Measurements from ENCODE around the gene TK2. TPM values are rescaled to one million over a fixed set of nuclear protein-coding genes. Genes with fewer than 3 reads are reported as not detected.

Gene TK2
- total RNA-seq, 1 donor from 2014 or later: 13.1 TPM

DNA sequence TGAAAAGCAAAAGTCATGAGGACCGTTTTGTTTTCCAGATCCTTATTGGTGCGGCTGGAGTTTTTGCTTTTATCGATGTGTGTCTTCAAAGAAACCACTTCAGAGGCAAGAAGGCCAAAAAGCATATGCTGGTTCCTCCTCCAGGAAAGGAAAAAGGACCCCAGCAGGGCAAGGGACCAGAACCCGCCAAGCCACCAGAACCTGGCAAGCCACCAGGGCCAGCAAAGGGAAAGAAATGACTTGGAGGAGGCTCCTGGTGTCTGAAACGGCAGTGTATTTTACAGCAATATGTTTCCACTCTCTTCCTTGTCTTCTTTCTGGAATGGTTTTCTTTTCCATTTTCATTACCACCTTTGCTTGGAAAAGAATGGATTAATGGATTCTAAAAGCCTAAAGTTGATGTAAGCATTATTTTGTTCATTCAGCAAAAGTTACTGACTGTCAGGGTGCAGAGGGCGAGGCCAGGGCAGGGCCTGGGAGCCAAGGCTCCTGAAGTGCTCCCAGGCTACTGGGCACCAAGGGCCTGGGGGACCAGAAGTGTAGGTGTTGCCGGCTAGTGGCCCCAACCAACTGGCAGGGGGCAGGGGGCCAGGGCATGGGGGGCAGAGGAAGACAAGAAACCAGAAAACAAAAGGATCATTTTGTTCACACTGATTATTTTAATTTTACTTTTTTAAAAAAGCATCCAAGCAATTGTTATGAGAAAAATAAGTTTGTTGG is 38.1 kb upstream of the TK2 start:
- DNase-seq (ENCODE audit: low spot score): no peak
- peak overlapping the region; percentile 52 for H3K27ac Mint-ChIP-seq (ENCODE audit: unreplicated experiment)
- H3K27me3 Mint-ChIP-seq (ENCODE audit: unreplicated experiment): peaks cover 12% of the 10 kb centered on the region
- no peak overlapping the region for H3K4me3 Mint-ChIP-seq (ENCODE audit: unreplicated experiment)
- H3K36me3 Mint-ChIP-seq (ENCODE audit: low read depth, unreplicated experiment): no peaks in the 10 kb centered on the region
- H3K4me1 Mint-ChIP-seq (ENCODE audit: unreplicated experiment): peaks cover 41% of the 10 kb centered on the region
- TF ChIP-seq, protein P1, sequence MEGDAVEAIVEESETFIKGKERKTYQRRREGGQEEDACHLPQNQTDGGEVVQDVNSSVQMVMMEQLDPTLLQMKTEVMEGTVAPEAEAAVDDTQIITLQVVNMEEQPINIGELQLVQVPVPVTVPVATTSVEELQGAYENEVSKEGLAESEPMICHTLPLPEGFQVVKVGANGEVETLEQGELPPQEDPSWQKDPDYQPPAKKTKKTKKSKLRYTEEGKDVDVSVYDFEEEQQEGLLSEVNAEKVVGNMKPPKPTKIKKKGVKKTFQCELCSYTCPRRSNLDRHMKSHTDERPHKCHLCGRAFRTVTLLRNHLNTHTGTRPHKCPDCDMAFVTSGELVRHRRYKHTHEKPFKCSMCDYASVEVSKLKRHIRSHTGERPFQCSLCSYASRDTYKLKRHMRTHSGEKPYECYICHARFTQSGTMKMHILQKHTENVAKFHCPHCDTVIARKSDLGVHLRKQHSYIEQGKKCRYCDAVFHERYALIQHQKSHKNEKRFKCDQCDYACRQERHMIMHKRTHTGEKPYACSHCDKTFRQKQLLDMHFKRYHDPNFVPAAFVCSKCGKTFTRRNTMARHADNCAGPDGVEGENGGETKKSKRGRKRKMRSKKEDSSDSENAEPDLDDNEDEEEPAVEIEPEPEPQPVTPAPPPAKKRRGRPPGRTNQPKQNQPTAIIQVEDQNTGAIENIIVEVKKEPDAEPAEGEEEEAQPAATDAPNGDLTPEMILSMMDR (IDR thresholded peaks at IDR 0.05; ENCODE audit: unreplicated experiment): no peak
- no peaks in the 10 kb centered on the region for H3K9me3 Mint-ChIP-seq (ENCODE audit: unreplicated experiment)

DNA sequence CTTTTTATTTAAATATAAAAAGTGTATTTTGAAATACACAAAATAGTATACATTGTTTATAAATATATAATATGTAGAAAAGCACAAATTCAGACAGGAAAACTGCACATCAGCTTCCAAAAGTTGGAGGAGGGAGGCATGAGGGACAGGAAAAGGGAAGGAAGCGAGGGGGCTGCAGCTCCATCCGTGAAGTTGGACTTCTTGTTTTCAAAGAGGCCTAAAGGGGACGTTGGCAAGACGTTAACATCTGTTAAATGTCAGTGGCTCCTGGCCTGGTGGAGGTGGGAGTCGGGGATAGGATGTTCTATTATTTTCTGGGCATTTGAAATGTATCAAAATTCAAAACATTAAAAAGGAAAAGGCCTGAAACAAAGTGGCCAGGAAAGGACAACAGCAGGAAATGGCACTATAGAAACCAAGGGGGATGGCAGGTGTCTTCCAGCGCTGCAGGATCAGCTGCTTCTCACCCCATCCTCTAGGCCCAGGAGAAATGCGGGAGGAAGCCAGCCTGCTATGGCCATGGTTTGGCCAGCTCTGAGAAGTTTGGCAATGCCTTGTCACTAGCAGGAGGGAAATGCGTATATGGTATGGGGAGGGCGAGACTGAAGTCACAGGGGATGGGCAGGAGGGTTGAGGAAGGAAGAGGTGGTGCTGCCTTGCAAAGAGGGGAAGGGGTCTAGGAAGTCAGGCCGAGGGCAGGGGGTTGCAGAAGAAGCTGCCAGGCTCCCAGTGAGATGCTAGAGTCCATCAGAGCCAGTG is 35.7 kb upstream of the TK2 start:
- Mint-ChIP-seq H3K9me3 (ENCODE audit: unreplicated experiment) (no peaks in the 10 kb centered on the region), H3K27me3 (ENCODE audit: unreplicated experiment) (peaks cover 12% of the 10 kb centered on the region), H3K4me3 (ENCODE audit: unreplicated experiment) (peak overlapping the region; percentile 33), H3K4me1 (ENCODE audit: unreplicated experiment) (peaks cover 55% of the 10 kb centered on the region), H3K27ac (ENCODE audit: unreplicated experiment) (peak overlapping the region; percentile 95), H3K36me3 (ENCODE audit: low read depth, unreplicated experiment) (no peaks in the 10 kb centered on the region)
- DNase-seq (ENCODE audit: low spot score): peak; percentile 30
- TF ChIP-seq, protein P1 (IDR thresholded peaks at IDR 0.05; ENCODE audit: unreplicated experiment): no peak

DNA sequence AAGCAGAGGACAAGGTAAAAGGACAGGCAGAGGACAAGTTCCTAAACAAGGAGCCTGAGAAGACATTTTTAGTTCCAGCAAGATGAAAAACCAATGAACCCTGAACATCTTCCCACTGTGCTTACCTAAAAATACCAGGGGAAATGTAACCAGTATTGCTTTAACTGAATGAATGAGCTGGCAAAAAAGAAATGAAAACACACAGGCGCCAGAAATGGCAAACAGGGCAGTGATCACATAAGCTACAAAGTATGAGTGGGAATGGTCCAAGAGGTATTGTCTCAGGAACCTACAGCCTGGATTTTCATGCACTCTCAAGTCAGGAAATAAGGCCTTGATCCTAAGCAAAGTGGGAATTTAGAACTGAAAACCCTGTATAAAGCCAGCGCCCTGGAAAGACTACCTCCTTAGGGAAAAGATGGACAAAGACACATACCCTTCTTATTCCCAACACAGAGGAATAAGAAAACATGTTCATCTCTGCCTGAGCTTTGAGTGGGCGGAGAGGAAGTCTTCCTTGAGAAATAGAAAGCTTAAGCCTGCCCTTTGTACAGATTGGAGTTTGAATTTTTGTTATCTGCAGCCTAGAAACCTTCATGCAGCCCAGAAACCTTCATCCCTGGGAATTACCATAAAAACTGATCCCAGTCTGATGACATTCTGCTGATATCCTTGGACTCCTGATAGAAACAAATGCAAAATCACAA is 31.5 kb upstream of the TK2 start:
- TF ChIP-seq, protein P1 (IDR thresholded peaks at IDR 0.05; ENCODE audit: unreplicated experiment): no peak
- no peak overlapping the region for H3K4me3 Mint-ChIP-seq (ENCODE audit: unreplicated experiment)

DNA sequence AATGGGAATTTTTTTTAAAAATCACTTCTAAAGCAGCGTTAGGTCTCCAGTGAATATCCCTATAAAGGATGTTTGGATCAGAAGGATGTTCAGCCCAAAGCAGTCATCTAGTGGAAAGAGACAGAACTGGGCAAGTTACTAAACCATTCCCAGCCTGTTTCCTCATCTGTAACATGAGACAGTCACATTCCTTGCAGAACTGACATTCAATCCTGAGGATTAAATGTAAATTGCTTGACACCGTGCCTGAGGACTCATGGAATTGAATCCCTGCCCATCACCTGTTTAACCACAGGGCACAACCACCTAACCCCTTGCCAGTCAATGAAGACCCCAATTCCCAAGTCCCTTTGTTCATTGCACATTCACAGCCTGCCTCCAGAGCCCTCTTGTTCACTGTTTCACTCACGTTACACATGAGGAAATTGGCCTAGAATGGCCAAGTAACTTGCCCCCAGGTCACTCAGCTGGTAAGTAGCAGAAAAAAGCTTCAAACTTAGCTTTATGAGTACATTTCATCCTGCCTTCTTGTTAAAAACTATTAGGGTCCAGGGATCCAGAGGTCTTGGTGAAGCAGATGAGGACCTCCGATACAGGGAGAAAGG is 30.8 kb upstream of the TK2 start:
- H3K4me1 Mint-ChIP-seq (ENCODE audit: unreplicated experiment): peaks cover 54% of the 10 kb centered on the region
- no peak for DNase-seq (ENCODE audit: low spot score)
- H3K9me3 Mint-ChIP-seq (ENCODE audit: unreplicated experiment): no peaks in the 10 kb centered on the region
- no peak overlapping the region for H3K4me3 Mint-ChIP-seq (ENCODE audit: unreplicated experiment)
- no peaks in the 10 kb centered on the region for H3K36me3 Mint-ChIP-seq (ENCODE audit: low read depth, unreplicated experiment)
- TF ChIP-seq, protein P1 (IDR thresholded peaks at IDR 0.05; ENCODE audit: unreplicated experiment): no peak
- no peak overlapping the region for H3K27ac Mint-ChIP-seq (ENCODE audit: unreplicated experiment)
- H3K27me3 Mint-ChIP-seq (ENCODE audit: unreplicated experiment): peaks cover 11% of the 10 kb centered on the region

More for the DNA sequence above, 31.5 kb upstream of the TK2 start:
- Mint-ChIP-seq H3K27me3 (ENCODE audit: unreplicated experiment) (peaks cover 16% of the 10 kb centered on the region), H3K27ac (ENCODE audit: unreplicated experiment) (no peak overlapping the region), H3K9me3 (ENCODE audit: unreplicated experiment) (no peaks in the 10 kb centered on the region), H3K4me1 (ENCODE audit: unreplicated experiment) (peaks cover 61% of the 10 kb centered on the region), H3K36me3 (ENCODE audit: low read depth, unreplicated experiment) (no peaks in the 10 kb centered on the region)
- no peak for DNase-seq (ENCODE audit: low spot score)

Measured in endothelial cell (in vitro differentiated cells).